Measurements from ENCODE around the gene R3HDM2.

DNA sequence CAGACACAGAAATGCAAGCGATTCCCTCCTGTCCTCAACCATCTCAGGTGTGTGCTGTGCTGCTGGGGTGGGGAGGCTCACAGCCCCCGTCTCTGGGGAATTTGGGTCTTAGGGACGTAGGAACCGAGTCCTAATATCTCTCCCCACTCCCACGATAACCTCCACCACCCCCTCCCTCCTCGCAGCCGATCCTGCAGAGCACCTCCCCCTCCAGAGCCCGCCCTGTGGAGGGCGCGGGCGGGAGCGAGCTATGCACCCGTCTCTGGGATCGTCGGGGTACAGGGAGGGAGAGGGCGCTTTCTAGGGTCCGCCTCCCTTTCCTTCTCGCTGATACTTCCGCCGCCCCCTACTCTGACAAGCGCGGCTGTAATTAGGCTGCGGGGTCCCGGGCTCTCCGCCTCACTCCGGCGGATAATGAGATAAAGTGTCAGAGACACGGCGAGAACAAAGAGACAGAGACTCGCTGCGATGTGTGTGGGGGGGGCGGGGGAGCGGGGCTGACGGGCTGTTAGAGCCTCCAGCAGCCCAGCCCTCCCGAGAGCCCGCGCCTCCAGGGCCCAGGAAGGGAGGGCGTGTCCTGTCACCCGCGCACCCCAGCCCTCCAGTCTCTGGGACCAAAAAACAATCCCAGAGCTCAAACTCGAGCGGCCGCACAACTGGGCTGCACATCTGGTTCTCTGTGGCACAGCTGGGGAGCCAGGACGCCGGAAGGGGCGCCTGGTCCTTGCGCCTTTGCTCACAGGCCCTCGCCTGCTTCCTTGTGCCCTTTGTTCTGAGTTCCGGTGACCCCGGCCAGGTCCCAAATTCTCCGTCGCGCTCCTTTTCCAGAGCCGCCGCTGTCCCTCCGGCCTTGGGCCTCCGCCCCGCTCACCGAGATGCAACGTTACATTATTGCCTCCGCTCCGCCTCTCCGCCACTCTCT, 192.7 kb downstream of the R3HDM2 start:
- TF ChIP-seq, protein P1, sequence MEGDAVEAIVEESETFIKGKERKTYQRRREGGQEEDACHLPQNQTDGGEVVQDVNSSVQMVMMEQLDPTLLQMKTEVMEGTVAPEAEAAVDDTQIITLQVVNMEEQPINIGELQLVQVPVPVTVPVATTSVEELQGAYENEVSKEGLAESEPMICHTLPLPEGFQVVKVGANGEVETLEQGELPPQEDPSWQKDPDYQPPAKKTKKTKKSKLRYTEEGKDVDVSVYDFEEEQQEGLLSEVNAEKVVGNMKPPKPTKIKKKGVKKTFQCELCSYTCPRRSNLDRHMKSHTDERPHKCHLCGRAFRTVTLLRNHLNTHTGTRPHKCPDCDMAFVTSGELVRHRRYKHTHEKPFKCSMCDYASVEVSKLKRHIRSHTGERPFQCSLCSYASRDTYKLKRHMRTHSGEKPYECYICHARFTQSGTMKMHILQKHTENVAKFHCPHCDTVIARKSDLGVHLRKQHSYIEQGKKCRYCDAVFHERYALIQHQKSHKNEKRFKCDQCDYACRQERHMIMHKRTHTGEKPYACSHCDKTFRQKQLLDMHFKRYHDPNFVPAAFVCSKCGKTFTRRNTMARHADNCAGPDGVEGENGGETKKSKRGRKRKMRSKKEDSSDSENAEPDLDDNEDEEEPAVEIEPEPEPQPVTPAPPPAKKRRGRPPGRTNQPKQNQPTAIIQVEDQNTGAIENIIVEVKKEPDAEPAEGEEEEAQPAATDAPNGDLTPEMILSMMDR (IDR thresholded peaks at IDR 0.05): no peak
- TF ChIP-seq EZH2 (IDR thresholded peaks at IDR 0.05; ENCODE audit: borderline replicate concordance, insufficient read depth, low read depth, low read length, poor library complexity, severe bottlenecking): no peak

Data from B cell (primary cell).